Fibroblast of the aortic adventitia (primary cell): Measurements from ENCODE around the gene MTURN. TPM values are rescaled to one million over a fixed set of nuclear protein-coding genes. Genes with fewer than 3 reads are reported as not detected.

Source experiments
- DNase-seq: peaks from one replicate; pipeline ENCODE4 v3.0.0-alpha.2; 2010; ENCODE audit warnings: low read depth
- H3K4me3 ChIP-seq: 2 replicates; pipeline ENCODE4 v1.5.1; 2011; ENCODE audit warnings: low read depth, mild to moderate bottlenecking, control low read depth, low read length, moderate library complexity
- total RNA-seq: library from RNA; depleted of rRNA; stranded (reverse); fragments of >200 nt; gene quantifications from 2 replicates; pipeline ENCODE4 v1.2.3, GENCODE V29; 2012; ENCODE audit warnings: low replicate concordance
- TF ChIP-seq, protein P1 (sequence below): IDR thresholded peaks from 2 replicates; pipeline ENCODE4 v1.5.1; 2011; ENCODE audit warnings: mild to moderate bottlenecking, low read length, control low read depth, inconsistent platforms; ENCODE audit not compliant: insufficient read depth

The MTURN gene
- total RNA-seq, 1 donor: 29.8 TPM

GRCh38 chr7:30181211-30181610 is 46.4 kb downstream of the MTURN start:
- TF ChIP-seq, protein P1, sequence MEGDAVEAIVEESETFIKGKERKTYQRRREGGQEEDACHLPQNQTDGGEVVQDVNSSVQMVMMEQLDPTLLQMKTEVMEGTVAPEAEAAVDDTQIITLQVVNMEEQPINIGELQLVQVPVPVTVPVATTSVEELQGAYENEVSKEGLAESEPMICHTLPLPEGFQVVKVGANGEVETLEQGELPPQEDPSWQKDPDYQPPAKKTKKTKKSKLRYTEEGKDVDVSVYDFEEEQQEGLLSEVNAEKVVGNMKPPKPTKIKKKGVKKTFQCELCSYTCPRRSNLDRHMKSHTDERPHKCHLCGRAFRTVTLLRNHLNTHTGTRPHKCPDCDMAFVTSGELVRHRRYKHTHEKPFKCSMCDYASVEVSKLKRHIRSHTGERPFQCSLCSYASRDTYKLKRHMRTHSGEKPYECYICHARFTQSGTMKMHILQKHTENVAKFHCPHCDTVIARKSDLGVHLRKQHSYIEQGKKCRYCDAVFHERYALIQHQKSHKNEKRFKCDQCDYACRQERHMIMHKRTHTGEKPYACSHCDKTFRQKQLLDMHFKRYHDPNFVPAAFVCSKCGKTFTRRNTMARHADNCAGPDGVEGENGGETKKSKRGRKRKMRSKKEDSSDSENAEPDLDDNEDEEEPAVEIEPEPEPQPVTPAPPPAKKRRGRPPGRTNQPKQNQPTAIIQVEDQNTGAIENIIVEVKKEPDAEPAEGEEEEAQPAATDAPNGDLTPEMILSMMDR: no peak
- no peak overlapping the region for H3K4me3 ChIP-seq
- no peak for DNase-seq

DNA sequence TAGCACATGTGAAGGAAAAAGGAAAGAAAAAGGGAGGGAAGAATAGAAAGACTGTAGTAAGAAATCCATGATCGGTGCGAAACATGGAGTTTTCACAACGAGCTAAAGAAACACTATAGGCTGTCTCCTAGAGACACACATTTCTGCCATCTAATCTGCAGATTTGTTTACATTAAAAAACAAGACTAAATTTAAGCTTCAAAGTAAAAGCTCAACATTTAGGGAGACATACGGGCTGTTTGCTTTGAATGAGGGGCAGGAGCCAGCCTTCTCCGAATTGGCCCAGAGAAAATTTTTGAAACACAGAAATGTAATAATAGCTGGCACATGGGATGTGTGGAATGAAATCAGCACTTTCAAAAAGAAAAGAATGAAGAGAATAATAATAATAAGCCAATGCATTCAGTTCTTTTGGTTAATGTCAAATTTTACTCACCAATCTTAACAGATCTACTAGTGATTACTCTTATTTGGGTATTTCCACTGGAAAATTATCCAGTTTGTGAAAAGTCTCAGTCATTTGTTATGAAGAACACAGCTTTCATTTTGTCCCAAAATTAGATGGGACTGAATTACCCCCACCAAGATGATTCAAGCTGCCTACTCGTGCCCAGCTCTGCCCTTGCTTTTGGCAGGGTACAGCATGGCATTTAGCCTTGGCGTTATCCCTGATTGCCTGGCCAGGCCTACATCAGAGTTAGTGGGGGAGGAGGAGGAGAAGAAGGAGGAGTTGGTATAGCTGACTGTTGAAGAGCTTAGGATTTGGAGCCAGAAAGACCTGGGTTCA is 47.1 kb downstream of the MTURN start:
- TF ChIP-seq, protein P1: no peak
- H3K4me3 ChIP-seq: no peak overlapping the region
- no peak for DNase-seq

DNA sequence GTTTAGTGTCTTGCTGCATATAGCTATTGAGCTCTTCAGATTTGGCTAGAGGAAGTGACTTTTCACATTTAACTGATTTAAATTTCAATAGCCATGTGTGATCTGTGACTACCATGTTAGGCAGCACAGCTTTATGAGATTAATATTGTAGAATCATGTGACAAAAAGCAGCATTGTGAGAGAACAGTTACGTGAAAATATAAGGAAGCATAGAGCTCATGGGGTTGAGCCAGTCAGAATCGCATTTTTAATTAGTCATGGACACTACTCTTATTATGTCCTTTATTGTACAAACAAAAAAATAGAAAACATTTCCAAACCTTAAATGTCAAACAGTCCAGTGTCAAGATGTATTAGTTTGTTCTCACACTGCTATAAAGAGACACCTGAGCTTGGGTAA is 48.0 kb downstream of the MTURN start:
- no peak overlapping the region for H3K4me3 ChIP-seq
- TF ChIP-seq, protein P1: no peak
- DNase-seq: no peak

DNA sequence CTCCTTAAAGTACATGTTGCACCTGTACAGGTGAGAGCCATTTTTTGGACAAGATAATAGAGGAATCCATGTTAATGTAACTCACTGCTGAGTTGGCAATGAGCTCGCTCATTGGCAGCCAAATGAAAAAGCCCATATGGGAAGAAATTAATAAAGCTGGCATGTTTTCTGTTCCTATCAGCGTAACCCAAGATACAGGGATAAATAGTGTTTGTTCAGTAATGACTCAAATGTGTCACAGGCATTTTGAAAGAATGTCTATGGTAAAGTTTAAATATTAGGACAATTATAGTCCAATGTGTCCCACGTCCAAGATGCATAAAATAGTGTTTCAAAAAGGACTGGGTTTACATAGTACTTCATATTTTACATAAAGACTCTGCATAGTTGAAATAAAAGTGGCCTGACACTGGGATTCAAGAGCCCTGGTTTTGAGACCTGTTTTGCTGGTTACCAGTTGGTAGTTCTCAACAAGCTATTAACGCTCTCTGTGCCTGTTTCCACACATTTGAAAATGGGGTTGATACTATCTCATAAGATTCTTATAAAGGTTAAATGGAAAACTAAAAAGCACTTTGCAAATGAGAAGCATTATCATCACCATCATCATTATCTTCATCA is 49.1 kb downstream of the MTURN start:
- TF ChIP-seq, protein P1: no peak
- DNase-seq: no peak
- H3K4me3 ChIP-seq: no peak overlapping the region

GRCh38 chr7:30184791-30185487 is 50.2 kb downstream of the MTURN start:
- TF ChIP-seq, protein P1: no peak
- H3K4me3 ChIP-seq: no peak overlapping the region
- DNase-seq: no peak

- TF ChIP-seq, protein P1: no peak
- DNase-seq: no peak
- H3K4me3 ChIP-seq: no peak overlapping the region
Observed at GRCh38 chr7:30185496-30185895, 50.7 kb downstream of the MTURN start.
